GM12878 (cell line): ENCODE data around the gene TSPAN19. TPM values are rescaled to one million over a fixed set of nuclear protein-coding genes. Genes with fewer than 3 reads are reported as not detected.

Experiments used
- ATAC-seq: fragments of 200-7000 bp; cut with Tn5 transposase; 3 replicates; pipeline ENCODE4 v1.9.1; 2020; ENCODE audit warnings: mild to moderate bottlenecking, moderate library complexity
- BruUV-seq: library from RNA; stranded (reverse); fragments of 400-500 nt; replicated peaks from 2 replicates; lab custom pipeline; 2021; lab: Mats Ljungman, UMichigan
- CTCF ChIA-PET: fragments of 300-600 bp; sonication (Branson Sonifier 250); formaldehyde crosslinking; extraction: SDS; loops from one replicate; lab custom pipeline; 2021; ENCODE audit warnings: inconsistent platforms; lab: Yijun Ruan, JAX
- POLR2A ChIA-PET: fragments of 350-600 bp; formaldehyde crosslinking; extraction: SDS; loops from one replicate; lab custom pipeline; 2021; ENCODE audit warnings: inconsistent platforms; lab: Charles Lee
- RAD21 ChIA-PET: fragments of 300-600 bp; sonication (Branson Sonifier 250); formaldehyde crosslinking; loops from one replicate; lab custom pipeline; 2023; ENCODE audit warnings: antibody characterized with exemption; ENCODE audit not compliant: unreplicated experiment; lab: Charles Lee
- SMC1A ChIA-PET: fragments of 300-600 bp; sonication (Branson Sonifier 250); formaldehyde crosslinking; loops from one replicate; lab custom pipeline; 2023; ENCODE audit not compliant: unreplicated experiment, uncharacterized antibody; lab: Charles Lee
- DNase-seq: peaks from one replicate; pipeline ENCODE4 v3.0.0-alpha.2; 2011; ENCODE audit warnings: low read depth, low spot score
- FAIRE-seq: peaks from 3 replicates; lab custom pipeline; 2011; peaks lifted over from hg19 to GRCh38; lab: Jason Lieb, UNC
- H2AFZ ChIP-seq: 2 replicates; pipeline ENCODE4 v1.6.0; 2011; ENCODE audit warnings: low read depth, low read length, control low read depth; ENCODE audit not compliant: control insufficient read depth
- H3K27ac ChIP-seq: 2 replicates; pipeline ENCODE4 v1.5.1; 2011; ENCODE audit warnings: control low read depth; ENCODE audit not compliant: control insufficient read depth, insufficient read depth
- H3K27me3 ChIP-seq, 2 experiments: replicated peaks in 1 of 2; 2 replicates each; pipeline versions ENCODE4 v1.6.0 to v1.6.1; 2011; ENCODE audit warnings: low read length in 1 of 2; ENCODE audit not compliant: control insufficient read depth in 2 of 2, insufficient read depth in 2 of 2
- H3K36me3 ChIP-seq, 2 experiments: 2 replicates each; pipeline ENCODE4 v1.5.1; 2011; ENCODE audit warnings: low read length in 1 of 2; ENCODE audit not compliant: control insufficient read depth in 2 of 2, insufficient read depth in 2 of 2
- H3K4me1 ChIP-seq: 2 replicates; pipeline ENCODE4 v1.6.1; 2011; ENCODE audit warnings: mild to moderate bottlenecking, low read length, moderate library complexity, mixed read lengths; ENCODE audit not compliant: control insufficient read depth, insufficient read depth
- H3K4me2 ChIP-seq: 2 replicates; pipeline ENCODE4 v1.6.0; 2011; ENCODE audit warnings: control low read depth; ENCODE audit not compliant: control insufficient read depth, insufficient read depth
- H3K4me3 ChIP-seq: fragments of 200-600 bp; sonication (generic); 2 replicates; pipeline ENCODE4 v1.5.1; 2016
- H3K79me2 ChIP-seq: 2 replicates; pipeline ENCODE4 v1.6.0; 2011; ENCODE audit warnings: low read length; ENCODE audit not compliant: control insufficient read depth, insufficient read depth
- H3K9ac ChIP-seq: 2 replicates; pipeline ENCODE4 v1.8.0; 2011; ENCODE audit warnings: low read length, control low read depth, mixed read lengths; ENCODE audit not compliant: control insufficient read depth, insufficient read depth
- H3K9me3 ChIP-seq: replicated peaks from 3 replicates; pipeline ENCODE4 v1.5.1; 2011; ENCODE audit warnings: mild to moderate bottlenecking, low read length; ENCODE audit not compliant: control insufficient read depth, insufficient read depth
- H4K20me1 ChIP-seq: 2 replicates; pipeline ENCODE4 v1.6.0; 2011; ENCODE audit not compliant: control insufficient read depth, insufficient read depth
- CBX3 ChIP-seq: fragments of 200-600 bp; sonication (generic); IDR thresholded peaks from 2 replicates; pipeline ENCODE4 v1.6.1; 2016; ENCODE audit warnings: low read depth, borderline replicate concordance
- RAD21 ChIP-seq: IDR thresholded peaks from 2 replicates; pipeline ENCODE4 v1.6.1; 2011; ENCODE audit warnings: mild to moderate bottlenecking, low read depth, low read length, moderate library complexity; ENCODE audit not compliant: insufficient read depth
- RFX5 ChIP-seq: IDR thresholded peaks from 2 replicates; pipeline ENCODE4 v1.6.1; 2011; ENCODE audit warnings: low read depth, low read length, improper control_type of control experiment
- SMC3 ChIP-seq: IDR thresholded peaks from 2 replicates; pipeline ENCODE4 v1.6.1; 2011; ENCODE audit warnings: low read length, improper control_type of control experiment, borderline replicate concordance
- WGBS: methylation state at CpG from one replicate; pipeline ENCODE4 v1.1.6; 2016; ENCODE audit warnings: low lambda C conversion rate; ENCODE audit not compliant: insufficient replicate concordance, insufficient coverage; ENCODE audit errors: missing lambda C conversion rate; 5-methylcytosine and 5-hydroxymethylcytosine counted together
- in situ Hi-C: fragments of 300-500 bp; cut with MboI; formaldehyde crosslinking; loops from 9 replicates; pipeline ENCODE4 v1.14.3; 2018; ENCODE audit warnings: mixed read lengths
- intact Hi-C: fragments of 100-400 bp; cut with micrococcal nuclease; formaldehyde crosslinking; loops from one replicate; pipeline ENCODE4 v1.14.2; 2022; ENCODE audit not compliant: unreplicated experiment
- polyA plus RNA-seq, 11 experiments: library from polyadenylated mRNA; depleted of rRNA in 4 of 11; unstranded in 6 of 11; stranded (reverse) in 5 of 11; fragments of >200 nt; fragmentation: Nextera tagmentation in 4 of 11; fragmentation: Illumina TruSeq in 1 of 11; extraction: Ambion mirVana in 4 of 11; extraction: Trizol in 1 of 11; gene quantifications; 1 replicate in 1 of 11; 2 replicates in 10 of 11; pipeline versions ENCODE4 v1.2.1 to v1.2.3, GENCODE V29; 2011 to 2016; ENCODE audit warnings: inconsistent platforms in 2 of 11, missing spikeins in 2 of 11, low read depth in 1 of 11
- total RNA-seq, 4 experiments: library from RNA; depleted of rRNA in 3 of 4; stranded (reverse); fragments of >200 nt in 3 of 4; fragmentation: Illumina TruSeq in 1 of 4; extraction: Trizol in 1 of 4; gene quantifications; 2 replicates each; pipeline versions ENCODE4 v1.2.1 to v1.2.3, GENCODE V29; 2013 to 2021
- TF ChIP-seq, protein P1 (sequence below), 3 experiments: IDR thresholded peaks in 2 of 3; conservative IDR thresholded peaks in 1 of 3; 2 replicates each; pipeline ENCODE4 v1.5.1; 2011; ENCODE audit warnings: low read depth in 3 of 3, low read length in 3 of 3, mild to moderate bottlenecking in 3 of 3, control low read depth in 2 of 3, moderate library complexity in 2 of 3, inconsistent platforms in 1 of 3, mixed read lengths in 1 of 3; ENCODE audit not compliant: control insufficient read depth in 2 of 3, insufficient read depth in 1 of 3; ENCODE audit errors: extremely low read depth in 1 of 3

TSPAN19 gene
- total and polyA plus RNA-seq, 10 of the 15 experiments (the other 5 are each of a cell fraction or from before 2014, with no cell fraction given): not detected

DNA sequence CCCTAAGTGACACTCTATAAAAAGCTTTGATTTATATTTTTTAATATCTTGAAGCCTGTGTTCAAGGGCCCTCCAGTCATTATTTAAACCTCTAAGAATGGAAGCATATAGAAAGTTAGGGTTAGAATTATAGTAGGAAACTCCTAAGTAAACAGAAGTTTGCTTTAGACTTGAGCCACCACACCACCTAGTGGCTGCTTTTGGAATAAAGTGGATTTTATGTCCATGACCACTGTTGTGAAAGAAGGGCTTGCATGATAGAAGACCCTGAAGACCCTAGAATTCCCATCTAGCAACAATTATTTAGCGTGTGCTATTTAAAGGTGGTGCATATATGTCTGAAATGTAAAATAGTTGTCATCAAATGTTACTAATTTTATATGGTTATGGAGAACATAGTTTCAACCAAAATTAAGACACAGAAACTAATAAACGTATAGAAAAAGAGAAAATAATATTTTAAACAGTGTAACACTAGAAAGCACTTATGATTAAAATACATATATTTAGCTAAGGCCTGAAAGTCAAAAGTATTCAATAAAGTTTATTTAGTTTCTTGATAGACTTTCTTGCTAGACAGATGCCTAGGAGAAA, 21.4 kb upstream of the TSPAN19 start:
- POLR2A ChIA-PET: no interaction called here
- no peak overlapping the region for H3K9ac ChIP-seq
- H3K4me1 ChIP-seq: no peaks in the 10 kb centered on the region
- H2AFZ ChIP-seq: no peak overlapping the region
- H3K79me2 ChIP-seq: no peaks in the 10 kb centered on the region
- peak; percentile 31 for FAIRE-seq
- SMC1A ChIA-PET: interaction anchor here (0.7 to 5.7 kb wide), 4 partner anchors 179 to 327 kb away, joined by 3 to 26 read pairs (median 3); no protein-coding TSS in a partner anchor
- WGBS: 0% methylated on average over 2 of the region's 2 CpGs
- no peaks in the 10 kb centered on the region for H3K36me3 ChIP-seq
- no peaks in the 10 kb centered on the region for H3K27me3 ChIP-seq
- ATAC-seq: peak; percentile 70
- intact Hi-C loops: loop anchor here (1.0 kb wide), 1 partner anchor 183 kb away; no protein-coding TSS in a partner anchor
- H3K4me3 ChIP-seq: no peak overlapping the region
- no peaks in the 10 kb centered on the region for H3K9me3 ChIP-seq
- no peaks in the 10 kb centered on the region for H4K20me1 ChIP-seq
- CTCF ChIA-PET: interaction anchor here (0.8 to 5.2 kb wide), 13 partner anchors 9 to 339 kb away, joined by 3 to 67 read pairs (median 4); partner anchors contain the start of genes LRRIQ1 and TSPAN19
- peak; percentile 54 for TF ChIP-seq RAD21
- no peak for TF ChIP-seq RFX5
- TF ChIP-seq, protein P1, sequence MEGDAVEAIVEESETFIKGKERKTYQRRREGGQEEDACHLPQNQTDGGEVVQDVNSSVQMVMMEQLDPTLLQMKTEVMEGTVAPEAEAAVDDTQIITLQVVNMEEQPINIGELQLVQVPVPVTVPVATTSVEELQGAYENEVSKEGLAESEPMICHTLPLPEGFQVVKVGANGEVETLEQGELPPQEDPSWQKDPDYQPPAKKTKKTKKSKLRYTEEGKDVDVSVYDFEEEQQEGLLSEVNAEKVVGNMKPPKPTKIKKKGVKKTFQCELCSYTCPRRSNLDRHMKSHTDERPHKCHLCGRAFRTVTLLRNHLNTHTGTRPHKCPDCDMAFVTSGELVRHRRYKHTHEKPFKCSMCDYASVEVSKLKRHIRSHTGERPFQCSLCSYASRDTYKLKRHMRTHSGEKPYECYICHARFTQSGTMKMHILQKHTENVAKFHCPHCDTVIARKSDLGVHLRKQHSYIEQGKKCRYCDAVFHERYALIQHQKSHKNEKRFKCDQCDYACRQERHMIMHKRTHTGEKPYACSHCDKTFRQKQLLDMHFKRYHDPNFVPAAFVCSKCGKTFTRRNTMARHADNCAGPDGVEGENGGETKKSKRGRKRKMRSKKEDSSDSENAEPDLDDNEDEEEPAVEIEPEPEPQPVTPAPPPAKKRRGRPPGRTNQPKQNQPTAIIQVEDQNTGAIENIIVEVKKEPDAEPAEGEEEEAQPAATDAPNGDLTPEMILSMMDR (IDR thresholded peaks at IDR 0.05 in 2 of 3, conservative IDR thresholded peaks at IDR 0.05 in 1 of 3; ENCODE audit: control insufficient read depth in 2 of 3, extremely low read depth in 1 of 3, insufficient read depth in 1 of 3, low read depth in 3 of 3, low read length in 3 of 3): peak; percentile 62 to 74 (median 73); a peak in 5 of 6 replicates
- TF ChIP-seq CBX3: no peak
- peak; percentile 55; the same call in 1 of the 2 replicates for TF ChIP-seq SMC3
- in situ Hi-C loops: no loop called here
- no peak overlapping the region for H3K27ac ChIP-seq
- no peak for DNase-seq
- BruUV-seq: no TSS peak
- H3K4me2 ChIP-seq: no peak overlapping the region
- RAD21 ChIA-PET: interaction anchor here (1.4 kb wide), 1 partner anchor 183 kb away, joined by 7 read pairs; no protein-coding TSS in a partner anchor
